Uterus (tissue), 4 donors: Measurements from ENCODE around the gene LKAAEAR1. TPM values are rescaled to one million over a fixed set of nuclear protein-coding genes. Genes with fewer than 3 reads are reported as not detected.

Source experiments
- DNase-seq, 2 donors: peaks; one replicate each; pipeline ENCODE4 v3.0.0-alpha.2; 2019 to 2020
- H3K27ac ChIP-seq, 2 donors: fragments of 200-600 bp; sonication (generic); 1 replicate in 1 of 2; 2 replicates in 1 of 2; pipeline ENCODE4 v1.5.1; 2016 to 2018
- H3K27me3 ChIP-seq, 2 donors: fragments of 200-600 bp; sonication (generic); one replicate each; pipeline ENCODE4 v1.5.1; 2018 to 2019; ENCODE audit warnings: control low read depth in 1 of 2
- H3K36me3 ChIP-seq, 2 donors: fragments of 200-600 bp; sonication (generic); one replicate each; pipeline ENCODE4 v1.5.1; 2019; ENCODE audit warnings: control low read depth in 1 of 2
- H3K4me1 ChIP-seq, 2 donors: fragments of 200-600 bp; sonication (generic); one replicate each; pipeline ENCODE4 v1.5.1; 2018 to 2019; ENCODE audit warnings: control low read depth in 1 of 2
- H3K4me3 ChIP-seq, 2 donors: fragments of 200-600 bp; sonication (generic); 1 replicate in 1 of 2; 2 replicates in 1 of 2; pipeline ENCODE4 v1.5.1; 2018 to 2019; ENCODE audit warnings: mild to moderate bottlenecking in 1 of 2
- H3K9me3 ChIP-seq, 2 donors: fragments of 200-600 bp; sonication (generic); one replicate each; pipeline ENCODE4 v1.5.1; 2019; ENCODE audit warnings: control low read depth in 1 of 2
- CTCF ChIP-seq, 4 experiments: fragments of 200-600 bp in 2 of 4; fragments of 450-650 bp in 2 of 4; sonication (generic) in 2 of 4; IDR thresholded peaks; one replicate each; pipeline ENCODE4 v1.5.1; 2016 to 2019; ENCODE audit warnings: antibody characterized with exemption in 4 of 4, mild to moderate bottlenecking in 2 of 4, moderate library complexity in 1 of 4
- POLR2A ChIP-seq, 2 donors: fragments of 450-650 bp; IDR thresholded peaks; one replicate each; pipeline ENCODE4 v1.6.1; 2016; ENCODE audit warnings: antibody characterized with exemption in 2 of 2, mild to moderate bottlenecking in 1 of 2, moderate library complexity in 1 of 2
- intact Hi-C: fragments of 100-400 bp; cut with DNase I; formaldehyde crosslinking; loops from one replicate; pipeline ENCODE4 v1.15.1; 2023; ENCODE audit warnings: low total_unique reads
- total RNA-seq, 4 donors: library from RNA; depleted of rRNA in 3 of 4; stranded (reverse); fragments of >200 nt in 3 of 4; gene quantifications; one replicate each; pipeline versions ENCODE4 v1.1.0 to v1.2.4, GENCODE V29; 2014 to 2023
- donor health status: DM: yes; HTN: yes; CAD: no.

The LKAAEAR1 gene
- total RNA-seq, 4 donors from 2014 or later, result not detected

GRCh38 chr20:64108731-64109681, 24.8 kb upstream of the LKAAEAR1 start:
- Histone ChIP-seq H3K27me3 (no peaks in the 10 kb centered on the region), H3K9me3 (no peaks in the 10 kb centered on the region), H3K4me1 (no peaks in the 10 kb centered on the region), H3K36me3 (no peaks in the 10 kb centered on the region), H3K27ac (no peak overlapping the region), H3K4me3 (no peak overlapping the region)
- intact Hi-C loops, result no loop called here
- TF ChIP-seq CTCF (IDR thresholded peaks at IDR 0.05) (no peak), POLR2A (IDR thresholded peaks at IDR 0.05) (no peak)
- DNase-seq, result peak; percentile 5 to 8

GRCh38 chr20:64107736-64108457, 23.7 kb upstream of the LKAAEAR1 start:
- Histone ChIP-seq H3K27me3 (peaks cover 0 to 2% of the 10 kb centered on the region in 2 donors), H3K4me1 (no peaks in the 10 kb centered on the region), H3K9me3 (no peaks in the 10 kb centered on the region), H3K27ac (no peak overlapping the region), H3K4me3 (no peak overlapping the region), H3K36me3 (no peaks in the 10 kb centered on the region)
- no peak for DNase-seq
- TF ChIP-seq CTCF (IDR thresholded peaks at IDR 0.05) (no peak), POLR2A (IDR thresholded peaks at IDR 0.05) (no peak)
- intact Hi-C loops, result no loop called here

- Histone ChIP-seq H3K27me3 (peaks cover 4 to 8% of the 10 kb centered on the region in 2 donors), H3K4me3 (no peak within 1 kb of the TSS), H3K36me3 (no peaks in the 10 kb centered on the region), H3K27ac (no peak within 1 kb of the TSS), H3K9me3 (no peaks in the 10 kb centered on the region), H3K4me1 (peaks cover 0 to 2% of the 10 kb centered on the region in 2 donors)
- DNase-seq, result no peak
- no peak for TF ChIP-seq POLR2A (IDR thresholded peaks at IDR 0.05)
- no peak for TF ChIP-seq CTCF (IDR thresholded peaks at IDR 0.05)
- intact Hi-C loops, result no loop called here
Measured at GRCh38 chr20:64106981-64107735, 23.0 kb upstream of the LKAAEAR1 start, which contains the start of gene NPBWR2. Gene NPBWR2, minus strand, starts transcription at chr20:64107565. Its CDS starts 734 bp downstream, at chr20:64106831.

GRCh38 chr20:64106435-64106961, 22.3 kb upstream of the LKAAEAR1 start:
- peaks cover 4 to 13% of the 10 kb centered on the region in 2 donors for H3K27me3 ChIP-seq
- H3K27ac ChIP-seq, result no peak overlapping the region
- no peak for DNase-seq
- peaks cover 0 to 6% of the 10 kb centered on the region in 2 donors for H3K4me1 ChIP-seq
- no peaks in the 10 kb centered on the region for H3K9me3 ChIP-seq
- intact Hi-C loops, result no loop called here
- TF ChIP-seq CTCF (IDR thresholded peaks at IDR 0.05) (no peak), POLR2A (IDR thresholded peaks at IDR 0.05) (no peak)
- H3K36me3 ChIP-seq, result no peaks in the 10 kb centered on the region
- H3K4me3 ChIP-seq, result no peak overlapping the region
